ENCODE measurements around the gene SLC6A19. TPM values are rescaled to one million over a fixed set of nuclear protein-coding genes. Genes with fewer than 3 reads are reported as not detected.

The SLC6A19 gene
- polyA plus RNA-seq, 1 of the 3 experiments (the other 2 are of a cell fraction), result not detected

DNA sequence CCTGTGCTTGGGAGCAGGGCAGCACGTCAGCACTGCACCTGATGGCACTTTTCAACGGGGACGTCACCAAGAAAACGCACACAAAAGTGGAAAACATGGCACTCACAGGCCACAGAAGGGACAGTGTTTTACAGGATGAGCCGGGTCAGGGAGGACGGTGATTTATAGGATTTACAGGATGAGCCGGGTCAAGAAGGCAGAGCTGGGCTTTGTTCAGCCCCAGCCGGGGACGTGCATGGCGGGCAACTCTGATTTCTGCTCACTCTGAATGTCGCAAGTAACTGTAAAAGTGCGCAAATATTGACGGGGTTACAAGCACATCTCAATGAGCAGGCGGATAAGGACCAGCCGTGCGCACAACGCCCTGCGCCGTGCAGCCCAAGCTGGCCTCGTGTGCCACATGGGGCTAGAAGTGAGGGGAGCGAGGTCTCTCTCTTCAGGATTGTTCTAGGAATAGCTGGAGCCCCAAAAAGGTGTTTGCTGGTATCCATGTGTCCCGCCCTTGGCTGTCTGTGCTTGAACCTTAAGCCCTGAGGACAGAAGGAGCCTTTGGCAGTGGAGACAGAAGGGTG, 40.2 kb downstream of the SLC6A19 start (continued):
- TF ChIP-seq FOSL2 (IDR thresholded peaks at IDR 0.05; ENCODE audit: borderline replicate concordance, low read depth) (no peak), EZH2phosphoT487 (IDR thresholded peaks at IDR 0.05; ENCODE audit: borderline replicate concordance, low read depth) (no peak), RXRA (IDR thresholded peaks at IDR 0.05; ENCODE audit: borderline replicate concordance, low read depth) (no peak), RAD21 (IDR thresholded peaks at IDR 0.05; ENCODE audit: low read length) (no peak), POLR2AphosphoS5 (IDR thresholded peaks at IDR 0.05; ENCODE audit: low read depth, low read length) (no peak), FOXM1 (IDR thresholded peaks at IDR 0.05; ENCODE audit: low read depth) (no peak), MEF2A (IDR thresholded peaks at IDR 0.05; ENCODE audit: borderline replicate concordance, low read depth) (no peak)
- TF ChIP-seq, protein P1, sequence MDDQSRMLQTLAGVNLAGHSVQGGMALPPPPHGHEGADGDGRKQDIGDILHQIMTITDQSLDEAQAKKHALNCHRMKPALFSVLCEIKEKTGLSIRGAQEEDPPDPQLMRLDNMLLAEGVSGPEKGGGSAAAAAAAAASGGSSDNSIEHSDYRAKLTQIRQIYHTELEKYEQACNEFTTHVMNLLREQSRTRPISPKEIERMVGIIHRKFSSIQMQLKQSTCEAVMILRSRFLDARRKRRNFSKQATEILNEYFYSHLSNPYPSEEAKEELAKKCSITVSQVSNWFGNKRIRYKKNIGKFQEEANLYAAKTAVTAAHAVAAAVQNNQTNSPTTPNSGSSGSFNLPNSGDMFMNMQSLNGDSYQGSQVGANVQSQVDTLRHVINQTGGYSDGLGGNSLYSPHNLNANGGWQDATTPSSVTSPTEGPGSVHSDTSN (IDR thresholded peaks at IDR 0.05), result no peak

DNA sequence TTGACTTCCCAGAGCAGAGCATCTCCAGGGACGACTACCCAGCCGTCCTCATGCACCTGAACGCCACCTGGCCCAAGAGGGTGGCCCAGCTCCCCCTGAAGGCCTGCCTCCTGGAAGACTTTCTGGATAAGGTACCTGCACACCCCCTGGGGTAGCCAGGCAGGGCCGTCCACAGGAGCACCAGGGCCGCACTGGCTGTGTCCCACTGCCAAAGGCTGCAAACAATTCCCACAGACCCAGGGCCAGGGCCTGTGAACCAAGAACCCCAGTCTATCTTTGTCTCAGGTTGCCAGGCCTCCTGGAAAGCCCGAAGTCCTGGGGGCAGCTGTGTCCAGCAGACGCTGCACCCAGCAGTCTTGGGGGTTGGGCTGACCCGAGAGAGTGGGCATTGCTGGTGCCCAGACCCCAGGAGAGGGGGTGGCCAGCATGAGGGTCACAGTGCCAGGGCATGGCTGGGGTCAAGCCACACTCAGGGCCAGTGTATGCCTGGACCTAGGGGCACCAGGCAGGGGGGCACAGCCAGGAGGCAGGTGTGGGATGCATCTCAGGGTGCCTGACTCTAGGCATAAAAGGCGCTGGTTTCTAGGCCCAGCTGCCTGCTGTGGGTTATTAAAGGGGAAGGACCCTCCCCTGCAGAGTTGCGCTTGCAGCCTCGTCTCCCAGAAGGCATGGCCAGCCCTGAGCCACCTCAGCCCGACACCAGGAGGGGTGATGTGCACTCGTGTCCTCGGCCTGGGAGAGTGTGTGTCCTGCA, 41.5 kb downstream of the SLC6A19 start:
- CTCF ChIA-PET, result interaction anchor here (1.1 kb wide), 1 partner anchor 75 kb away, joined by 3 read pairs; no protein-coding TSS in a partner anchor
- DNase-seq, result no peak
- TF ChIP-seq RFX5 (IDR thresholded peaks at IDR 0.05; ENCODE audit: low read length) (no peak), MXI1 (IDR thresholded peaks at IDR 0.05; ENCODE audit: low read depth, low read length) (no peak), SMC3 (IDR thresholded peaks at IDR 0.05; ENCODE audit: low read depth, low read length) (no peak), SIN3A (IDR thresholded peaks at IDR 0.05; ENCODE audit: borderline replicate concordance, low read depth, low read length) (no peak), TCF12 (IDR thresholded peaks at IDR 0.05) (no peak), FOXM1 (IDR thresholded peaks at IDR 0.05; ENCODE audit: low read depth) (no peak), RXRA (IDR thresholded peaks at IDR 0.05; ENCODE audit: borderline replicate concordance, low read depth) (no peak), CHD2 (IDR thresholded peaks at IDR 0.05; ENCODE audit: low read length, partially characterized antibody) (no peak), TEAD4 (IDR thresholded peaks at IDR 0.05; ENCODE audit: borderline replicate concordance, insufficient read depth) (no peak), GATA2 (CRISPR knock-in tag; IDR thresholded peaks at IDR 0.05) (no peak), EP300 (IDR thresholded peaks at IDR 0.05; ENCODE audit: borderline replicate concordance in 1 of 2, low read depth in 1 of 2, low read length in 1 of 2) (no peak)
- TF ChIP-seq, protein P2, sequence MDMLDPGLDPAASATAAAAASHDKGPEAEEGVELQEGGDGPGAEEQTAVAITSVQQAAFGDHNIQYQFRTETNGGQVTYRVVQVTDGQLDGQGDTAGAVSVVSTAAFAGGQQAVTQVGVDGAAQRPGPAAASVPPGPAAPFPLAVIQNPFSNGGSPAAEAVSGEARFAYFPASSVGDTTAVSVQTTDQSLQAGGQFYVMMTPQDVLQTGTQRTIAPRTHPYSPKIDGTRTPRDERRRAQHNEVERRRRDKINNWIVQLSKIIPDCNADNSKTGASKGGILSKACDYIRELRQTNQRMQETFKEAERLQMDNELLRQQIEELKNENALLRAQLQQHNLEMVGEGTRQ (IDR thresholded peaks at IDR 0.05; ENCODE audit: borderline replicate concordance, low read depth, low read length), result no peak
- TF ChIP-seq, protein P3, sequence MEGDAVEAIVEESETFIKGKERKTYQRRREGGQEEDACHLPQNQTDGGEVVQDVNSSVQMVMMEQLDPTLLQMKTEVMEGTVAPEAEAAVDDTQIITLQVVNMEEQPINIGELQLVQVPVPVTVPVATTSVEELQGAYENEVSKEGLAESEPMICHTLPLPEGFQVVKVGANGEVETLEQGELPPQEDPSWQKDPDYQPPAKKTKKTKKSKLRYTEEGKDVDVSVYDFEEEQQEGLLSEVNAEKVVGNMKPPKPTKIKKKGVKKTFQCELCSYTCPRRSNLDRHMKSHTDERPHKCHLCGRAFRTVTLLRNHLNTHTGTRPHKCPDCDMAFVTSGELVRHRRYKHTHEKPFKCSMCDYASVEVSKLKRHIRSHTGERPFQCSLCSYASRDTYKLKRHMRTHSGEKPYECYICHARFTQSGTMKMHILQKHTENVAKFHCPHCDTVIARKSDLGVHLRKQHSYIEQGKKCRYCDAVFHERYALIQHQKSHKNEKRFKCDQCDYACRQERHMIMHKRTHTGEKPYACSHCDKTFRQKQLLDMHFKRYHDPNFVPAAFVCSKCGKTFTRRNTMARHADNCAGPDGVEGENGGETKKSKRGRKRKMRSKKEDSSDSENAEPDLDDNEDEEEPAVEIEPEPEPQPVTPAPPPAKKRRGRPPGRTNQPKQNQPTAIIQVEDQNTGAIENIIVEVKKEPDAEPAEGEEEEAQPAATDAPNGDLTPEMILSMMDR (IDR thresholded peaks at IDR 0.05), result no peak
- TF ChIP-seq, protein P4, sequence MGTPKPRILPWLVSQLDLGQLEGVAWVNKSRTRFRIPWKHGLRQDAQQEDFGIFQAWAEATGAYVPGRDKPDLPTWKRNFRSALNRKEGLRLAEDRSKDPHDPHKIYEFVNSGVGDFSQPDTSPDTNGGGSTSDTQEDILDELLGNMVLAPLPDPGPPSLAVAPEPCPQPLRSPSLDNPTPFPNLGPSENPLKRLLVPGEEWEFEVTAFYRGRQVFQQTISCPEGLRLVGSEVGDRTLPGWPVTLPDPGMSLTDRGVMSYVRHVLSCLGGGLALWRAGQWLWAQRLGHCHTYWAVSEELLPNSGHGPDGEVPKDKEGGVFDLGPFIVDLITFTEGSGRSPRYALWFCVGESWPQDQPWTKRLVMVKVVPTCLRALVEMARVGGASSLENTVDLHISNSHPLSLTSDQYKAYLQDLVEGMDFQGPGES (IDR thresholded peaks at IDR 0.05; ENCODE audit: low read depth, low read length), result no peak
- TF ChIP-seq, protein P5, sequence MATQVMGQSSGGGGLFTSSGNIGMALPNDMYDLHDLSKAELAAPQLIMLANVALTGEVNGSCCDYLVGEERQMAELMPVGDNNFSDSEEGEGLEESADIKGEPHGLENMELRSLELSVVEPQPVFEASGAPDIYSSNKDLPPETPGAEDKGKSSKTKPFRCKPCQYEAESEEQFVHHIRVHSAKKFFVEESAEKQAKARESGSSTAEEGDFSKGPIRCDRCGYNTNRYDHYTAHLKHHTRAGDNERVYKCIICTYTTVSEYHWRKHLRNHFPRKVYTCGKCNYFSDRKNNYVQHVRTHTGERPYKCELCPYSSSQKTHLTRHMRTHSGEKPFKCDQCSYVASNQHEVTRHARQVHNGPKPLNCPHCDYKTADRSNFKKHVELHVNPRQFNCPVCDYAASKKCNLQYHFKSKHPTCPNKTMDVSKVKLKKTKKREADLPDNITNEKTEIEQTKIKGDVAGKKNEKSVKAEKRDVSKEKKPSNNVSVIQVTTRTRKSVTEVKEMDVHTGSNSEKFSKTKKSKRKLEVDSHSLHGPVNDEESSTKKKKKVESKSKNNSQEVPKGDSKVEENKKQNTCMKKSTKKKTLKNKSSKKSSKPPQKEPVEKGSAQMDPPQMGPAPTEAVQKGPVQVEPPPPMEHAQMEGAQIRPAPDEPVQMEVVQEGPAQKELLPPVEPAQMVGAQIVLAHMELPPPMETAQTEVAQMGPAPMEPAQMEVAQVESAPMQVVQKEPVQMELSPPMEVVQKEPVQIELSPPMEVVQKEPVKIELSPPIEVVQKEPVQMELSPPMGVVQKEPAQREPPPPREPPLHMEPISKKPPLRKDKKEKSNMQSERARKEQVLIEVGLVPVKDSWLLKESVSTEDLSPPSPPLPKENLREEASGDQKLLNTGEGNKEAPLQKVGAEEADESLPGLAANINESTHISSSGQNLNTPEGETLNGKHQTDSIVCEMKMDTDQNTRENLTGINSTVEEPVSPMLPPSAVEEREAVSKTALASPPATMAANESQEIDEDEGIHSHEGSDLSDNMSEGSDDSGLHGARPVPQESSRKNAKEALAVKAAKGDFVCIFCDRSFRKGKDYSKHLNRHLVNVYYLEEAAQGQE (IDR thresholded peaks at IDR 0.05; ENCODE audit: low read depth, low read length), result no peak

More for the DNA sequence above, 41.5 kb downstream of the SLC6A19 start:
- peaks cover 18% of the 10 kb centered on the region for H3K27me3 ChIP-seq (ENCODE audit: insufficient read depth)
- H2AFZ ChIP-seq (ENCODE audit: low read depth), result no peak overlapping the region
- WGBS (ENCODE audit: low lambda C conversion rate), result 26% methylated on average over 9 of the region's 14 CpGs
- no peaks in the 10 kb centered on the region for H4K20me1 ChIP-seq (ENCODE audit: insufficient read depth)
- no peak overlapping the region for H3K27ac ChIP-seq (ENCODE audit: low read depth in 2 of 2, low read length in 1 of 2)
- H3K4me3 ChIP-seq (ENCODE audit: low read depth in 2 of 2, low read length in 1 of 2), result no peak overlapping the region
- H3F3A ChIP-seq (replicated peaks; ENCODE audit: insufficient read depth), result no peaks in the 10 kb centered on the region
- POLR2A ChIA-PET, result no interaction called here
- H3K9ac ChIP-seq, result no peak overlapping the region
- no peaks in the 10 kb centered on the region for H3K9me2 ChIP-seq
- H3K79me2 ChIP-seq (ENCODE audit: insufficient read depth), result no peaks in the 10 kb centered on the region
- H3K4me2 ChIP-seq, result no peak overlapping the region
- H3K36me3 ChIP-seq (replicated peaks in 1 of 2; ENCODE audit: control insufficient read depth in 1 of 2, insufficient read depth in 2 of 2, low read length in 1 of 2), result no peaks in the 10 kb centered on the region
- H3K9me3 ChIP-seq, result no peaks in the 10 kb centered on the region
- H3K4me1 ChIP-seq (ENCODE audit: control insufficient read depth in 1 of 2, insufficient read depth in 2 of 2, low read depth in 1 of 2, low read length in 1 of 2), result no peaks in the 10 kb centered on the region; a peak in 1 of 4 replicates

Measured in SK-N-SH (cell line).